ENCODE results near the gene SHISA7. TPM values are rescaled to one million over a fixed set of nuclear protein-coding genes. Genes with fewer than 3 reads are reported as not detected.

The SHISA7 gene
- total RNA-seq, 4 donors from 2014 or later, result not detected

GRCh38 chr19:55476100-55476775 is 33.1 kb upstream of the SHISA7 start, which contains the start of gene ZNF628:
ZNF628 (plus strand) TSS chr19:55476617; CDS start chr19:55479911, 3,294 bp downstream.
- ATAC-seq (peak; percentile 93 to 95), DNase-seq (peak; percentile 98)
- Histone ChIP-seq H3K4me3 (peak within 1 kb of the TSS; percentile 59 to 90 (median 70)), H3K36me3 (no peaks in the 10 kb centered on the region), H3K9me3 (no peaks in the 10 kb centered on the region), H3K27me3 (peaks cover 0 to 3% (median 0%) of the 10 kb centered on the region in 3 donors), H3K27ac (peak within 1 kb of the TSS; percentile 92 to 97 (median 96)), H3K4me1 (peaks cover 16 to 25% of the 10 kb centered on the region in 2 donors)
- in situ Hi-C loops (cut with MboI; ENCODE audit: low sequenced_read_pairs in 4 of 4), result no loop called here
- intact Hi-C loops (cut with DNase I; ENCODE audit: low total_unique reads), result loop anchor here (1.0 to 5.0 kb wide), 4 partner anchors 15 to 178 kb away; partner anchors contain the start of genes FIZ1, ISOC2 and RPL28
- TF ChIP-seq CTCF (IDR thresholded peaks at IDR 0.05 in 4 of 5, conservative IDR thresholded peaks at IDR 0.05 in 1 of 5) (no peak), POLR2A (IDR thresholded peaks at IDR 0.05) (peak; percentile 82 to 85)

- in situ Hi-C loops (cut with MboI; ENCODE audit: low sequenced_read_pairs in 4 of 4) (no loop called here), intact Hi-C loops (cut with DNase I; ENCODE audit: low total_unique reads) (loop anchor here (5.0 kb wide), 1 partner anchor 87 kb away; the partner anchor contains the start of gene RPL28)
- no peak for ATAC-seq
- Histone ChIP-seq H3K27ac (peak overlapping the region in 1 of 4 donors; percentile 92), H3K36me3 (no peaks in the 10 kb centered on the region), H3K9me3 (no peaks in the 10 kb centered on the region), H3K27me3 (peaks cover 0 to 3% (median 0%) of the 10 kb centered on the region in 3 donors), H3K4me3 (no peak overlapping the region), H3K4me1 (peaks cover 16 to 25% of the 10 kb centered on the region in 2 donors)
- no peak for TF ChIP-seq CTCF (IDR thresholded peaks at IDR 0.05 in 4 of 5, conservative IDR thresholded peaks at IDR 0.05 in 1 of 5)
- TF ChIP-seq POLR2A (IDR thresholded peaks at IDR 0.05), result no peak
- no peak for DNase-seq
These were observed 31.5 kb upstream of the SHISA7 start for GRCh38 chr19:55474269-55475265.

- Histone ChIP-seq H3K4me3 (no peak overlapping the region), H3K27ac (peak overlapping the region in 1 of 4 donors; percentile 27), H3K9me3 (no peaks in the 10 kb centered on the region), H3K36me3 (no peaks in the 10 kb centered on the region), H3K27me3 (peaks cover 0 to 3% (median 0%) of the 10 kb centered on the region in 3 donors), H3K4me1 (peaks cover 16 to 25% of the 10 kb centered on the region in 2 donors)
- in situ Hi-C loops (cut with MboI; ENCODE audit: low sequenced_read_pairs in 4 of 4) (no loop called here), intact Hi-C loops (cut with DNase I; ENCODE audit: low total_unique reads) (no loop called here)
- ATAC-seq (no peak), DNase-seq (no peak)
- TF ChIP-seq POLR2A (IDR thresholded peaks at IDR 0.05) (no peak), CTCF (IDR thresholded peaks at IDR 0.05 in 4 of 5, conservative IDR thresholded peaks at IDR 0.05 in 1 of 5) (no peak)
These were observed 30.3 kb upstream of the SHISA7 start for GRCh38 chr19:55473225-55474012.

- no peak overlapping the region for H3K4me3 ChIP-seq
- intact Hi-C loops (cut with DNase I; ENCODE audit: low total_unique reads) (no loop called here), in situ Hi-C loops (cut with MboI; ENCODE audit: low sequenced_read_pairs in 4 of 4) (no loop called here)
- H3K9me3 ChIP-seq, result no peaks in the 10 kb centered on the region
- no peak for TF ChIP-seq CTCF (IDR thresholded peaks at IDR 0.05 in 4 of 5, conservative IDR thresholded peaks at IDR 0.05 in 1 of 5)
- no peak for TF ChIP-seq POLR2A (IDR thresholded peaks at IDR 0.05)
- H3K27me3 ChIP-seq, result peaks cover 0 to 3% (median 0%) of the 10 kb centered on the region in 3 donors
- DNase-seq, result no peak
- H3K36me3 ChIP-seq, result no peaks in the 10 kb centered on the region
- no peak for ATAC-seq
- no peak overlapping the region for H3K27ac ChIP-seq
- peaks cover 7 to 15% of the 10 kb centered on the region in 2 donors for H3K4me1 ChIP-seq
These were observed 29.4 kb upstream of the SHISA7 start for GRCh38 chr19:55472463-55472862.
